Dendritic cell treated with granulocyte-macrophage colony-stimulating factor and Interleukin-4, amounts not matched to agents 40 ng/mL and 50 ng/mL, for 4 days (primary cell): ENCODE measurements around the gene FADS1.

Experiments used
- H3K27ac Mint-ChIP-seq: one replicate; pipeline ENCODE4 v1.8.0; 2022; ENCODE audit warnings: mild to moderate bottlenecking, mixed read lengths
- H3K27me3 Mint-ChIP-seq: one replicate; pipeline ENCODE4 v1.8.0; 2022; ENCODE audit warnings: mild to moderate bottlenecking, mixed read lengths
- H3K36me3 Mint-ChIP-seq: one replicate; pipeline ENCODE4 v1.8.0; 2022; ENCODE audit warnings: low read depth, mixed read lengths
- H3K4me1 Mint-ChIP-seq: one replicate; pipeline ENCODE4 v1.8.0; 2022; ENCODE audit warnings: low read depth, mixed read lengths
- H3K4me3 Mint-ChIP-seq: one replicate; pipeline ENCODE4 v1.8.0; 2022; ENCODE audit warnings: mild to moderate bottlenecking, moderate library complexity, mixed read lengths
- H3K9me3 Mint-ChIP-seq: one replicate; pipeline ENCODE4 v1.8.0; 2022; ENCODE audit warnings: mixed read lengths
- intact Hi-C: fragments of 100-400 bp; cut with micrococcal nuclease; formaldehyde crosslinking; loops from one replicate; pipeline ENCODE4 v1.15.0; 2022

Gene FADS1

GRCh38 chr11:61837411-61838005 is 20.7 kb upstream of the FADS1 start:
- Mint-ChIP-seq H3K4me3 (no peak overlapping the region), H3K9me3 (no peaks in the 10 kb centered on the region), H3K27me3 (no peaks in the 10 kb centered on the region), H3K4me1 (peaks cover 38% of the 10 kb centered on the region), H3K36me3 (peaks cover 87% of the 10 kb centered on the region), H3K27ac (peak overlapping the region; percentile 10)
- intact Hi-C loops, result no loop called here

DNA sequence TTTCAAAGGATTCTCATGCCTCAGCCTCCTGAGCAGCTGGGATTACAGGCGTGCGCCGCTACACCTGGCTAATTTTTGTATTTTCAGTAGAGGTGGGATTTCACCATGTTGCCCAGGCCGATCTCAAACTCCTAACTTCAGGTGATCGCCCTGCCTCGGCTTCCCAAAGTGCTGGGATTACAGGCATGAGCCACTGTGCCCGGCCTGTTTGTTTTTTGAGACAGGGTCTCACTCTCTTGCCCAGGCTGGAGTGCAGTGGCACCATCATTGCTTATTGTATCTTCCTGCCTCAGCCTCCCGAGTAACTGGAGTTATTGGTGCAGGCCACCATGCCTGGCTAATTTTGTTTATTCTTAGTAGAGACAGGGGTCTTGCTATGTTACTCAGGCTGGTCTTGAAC is 19.4 kb upstream of the FADS1 start:
- Mint-ChIP-seq H3K36me3 (peaks cover 87% of the 10 kb centered on the region), H3K27me3 (no peaks in the 10 kb centered on the region), H3K4me1 (peaks cover 51% of the 10 kb centered on the region), H3K4me3 (no peak overlapping the region), H3K9me3 (no peaks in the 10 kb centered on the region), H3K27ac (peak overlapping the region; percentile 94)
- intact Hi-C loops, result no loop called here

DNA sequence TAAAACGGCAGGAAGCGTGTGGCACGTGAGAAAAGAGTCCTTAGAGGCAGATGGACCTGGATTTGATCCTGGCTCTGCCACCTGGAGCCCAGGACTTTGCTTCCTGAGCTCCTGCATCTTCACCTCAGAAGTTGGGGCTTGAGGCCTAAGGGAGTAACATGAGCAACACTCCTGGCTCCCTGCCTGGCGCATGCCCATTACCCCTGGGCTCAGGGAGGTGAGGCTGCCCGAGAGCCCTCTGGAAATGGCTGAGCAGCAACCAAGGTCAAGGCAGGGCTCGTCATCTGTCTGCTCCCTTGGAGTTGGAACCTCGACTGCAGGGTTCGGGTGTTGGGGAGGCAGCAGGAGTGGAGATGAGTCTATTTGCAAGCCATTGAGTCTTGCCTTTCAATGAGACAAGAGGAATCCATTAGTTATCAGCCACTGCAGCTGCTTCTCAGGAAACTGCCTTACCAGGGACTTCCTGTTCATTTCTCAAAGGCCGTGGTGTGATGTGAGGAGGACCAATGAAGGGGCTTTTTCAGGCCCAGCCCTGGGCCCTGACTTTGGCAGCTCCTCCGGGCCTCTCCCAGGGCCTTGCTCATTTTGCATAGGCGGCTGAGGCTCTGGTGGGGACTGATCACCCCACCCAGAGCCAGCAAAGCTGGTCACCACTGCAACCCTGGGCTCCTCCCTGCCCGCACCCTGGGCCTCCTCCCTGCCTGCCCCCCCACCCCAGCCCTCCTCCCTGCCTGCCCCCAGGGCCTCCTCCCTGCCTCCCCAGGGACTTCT is 17.7 kb upstream of the FADS1 start:
- Mint-ChIP-seq H3K27ac (peak overlapping the region; percentile 94), H3K4me1 (peaks cover 66% of the 10 kb centered on the region), H3K9me3 (no peaks in the 10 kb centered on the region), H3K27me3 (no peaks in the 10 kb centered on the region), H3K4me3 (peak overlapping the region; percentile 67), H3K36me3 (peaks cover 83% of the 10 kb centered on the region)
- intact Hi-C loops, result loop anchor here (2.0 kb wide), 1 partner anchor 18 kb away; the partner anchor contains the start of gene FADS1

DNA sequence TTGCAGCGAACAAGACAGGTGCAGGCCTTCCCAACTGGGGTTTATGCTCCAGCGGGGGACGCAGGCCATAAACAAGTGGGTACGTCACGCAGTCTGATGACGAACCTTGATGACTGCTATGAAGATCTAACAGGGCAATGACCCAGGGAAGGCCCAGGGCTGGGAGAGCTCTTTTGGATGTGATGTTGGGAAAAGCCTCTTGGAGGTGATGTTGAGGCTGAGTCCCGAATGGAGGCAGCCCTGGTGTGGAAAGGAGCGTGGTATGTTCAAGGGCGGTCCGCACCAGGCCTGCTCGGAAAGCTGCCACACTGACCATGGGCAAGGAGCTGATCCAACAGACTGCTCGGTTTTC is 17.1 kb upstream of the FADS1 start:
- Mint-ChIP-seq H3K9me3 (no peaks in the 10 kb centered on the region), H3K27me3 (no peaks in the 10 kb centered on the region), H3K27ac (peak overlapping the region; percentile 94), H3K4me3 (peak overlapping the region; percentile 67), H3K36me3 (peaks cover 82% of the 10 kb centered on the region), H3K4me1 (peaks cover 70% of the 10 kb centered on the region)
- intact Hi-C loops, result loop anchor here (2.0 kb wide), 1 partner anchor 17 kb away; the partner anchor contains the start of gene FADS1

GRCh38 chr11:61833471-61833870 is 16.7 kb upstream of the FADS1 start:
- Mint-ChIP-seq H3K36me3 (peaks cover 82% of the 10 kb centered on the region), H3K27me3 (no peaks in the 10 kb centered on the region), H3K9me3 (no peaks in the 10 kb centered on the region), H3K4me3 (peak overlapping the region; percentile 67), H3K4me1 (peaks cover 70% of the 10 kb centered on the region), H3K27ac (peak overlapping the region; percentile 94)
- intact Hi-C loops, result no loop called here

DNA sequence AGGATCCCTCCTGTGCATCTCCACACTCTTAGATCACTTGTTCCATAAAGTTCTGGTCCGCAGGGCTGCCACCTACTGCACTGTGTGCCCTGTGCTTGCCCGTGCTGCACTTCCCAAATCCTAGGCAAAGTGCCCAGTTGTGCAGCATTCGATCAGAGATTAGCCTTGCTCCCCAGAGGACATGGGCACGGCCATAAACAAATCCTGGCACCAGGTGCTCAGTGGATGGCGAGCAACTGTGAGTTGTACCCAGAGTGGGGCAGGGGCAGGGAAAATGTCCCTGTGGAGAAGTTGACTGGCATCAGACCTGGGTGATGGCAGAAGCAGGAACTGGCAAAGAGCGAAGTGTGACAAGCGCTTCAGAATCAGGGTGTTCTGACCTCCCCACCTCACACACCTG is 16.0 kb upstream of the FADS1 start:
- peaks cover 70% of the 10 kb centered on the region for H3K4me1 Mint-ChIP-seq
- H3K9me3 Mint-ChIP-seq, result no peaks in the 10 kb centered on the region
- no peak overlapping the region for H3K4me3 Mint-ChIP-seq
- H3K27ac Mint-ChIP-seq, result peak overlapping the region; percentile 94
- no peaks in the 10 kb centered on the region for H3K27me3 Mint-ChIP-seq
- peaks cover 82% of the 10 kb centered on the region for H3K36me3 Mint-ChIP-seq
- intact Hi-C loops, result no loop called here

DNA sequence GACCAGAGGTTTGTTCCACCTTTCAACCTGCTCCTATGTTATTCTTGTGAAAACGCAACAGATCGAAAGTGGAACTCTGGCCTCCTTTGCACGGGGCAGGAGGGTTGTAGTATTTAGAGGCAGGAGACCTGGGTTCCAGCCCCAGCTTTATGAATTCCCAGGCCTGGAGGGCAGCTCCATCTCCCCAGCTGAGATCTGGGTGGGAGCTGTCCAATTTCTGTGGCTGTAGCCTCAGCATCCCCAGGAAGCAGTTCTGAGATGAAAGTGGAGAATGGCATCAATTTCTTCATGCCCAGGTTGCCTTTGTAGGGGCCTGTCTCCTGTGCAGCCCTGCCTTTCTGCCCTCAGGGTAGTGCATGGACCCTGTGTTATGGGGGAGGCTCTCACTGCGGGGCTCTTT is 15.4 kb upstream of the FADS1 start:
- Mint-ChIP-seq H3K36me3 (peaks cover 78% of the 10 kb centered on the region), H3K9me3 (no peaks in the 10 kb centered on the region), H3K27me3 (no peaks in the 10 kb centered on the region), H3K4me3 (no peak overlapping the region), H3K4me1 (peaks cover 71% of the 10 kb centered on the region), H3K27ac (peak overlapping the region; percentile 94)
- intact Hi-C loops, result no loop called here

DNA sequence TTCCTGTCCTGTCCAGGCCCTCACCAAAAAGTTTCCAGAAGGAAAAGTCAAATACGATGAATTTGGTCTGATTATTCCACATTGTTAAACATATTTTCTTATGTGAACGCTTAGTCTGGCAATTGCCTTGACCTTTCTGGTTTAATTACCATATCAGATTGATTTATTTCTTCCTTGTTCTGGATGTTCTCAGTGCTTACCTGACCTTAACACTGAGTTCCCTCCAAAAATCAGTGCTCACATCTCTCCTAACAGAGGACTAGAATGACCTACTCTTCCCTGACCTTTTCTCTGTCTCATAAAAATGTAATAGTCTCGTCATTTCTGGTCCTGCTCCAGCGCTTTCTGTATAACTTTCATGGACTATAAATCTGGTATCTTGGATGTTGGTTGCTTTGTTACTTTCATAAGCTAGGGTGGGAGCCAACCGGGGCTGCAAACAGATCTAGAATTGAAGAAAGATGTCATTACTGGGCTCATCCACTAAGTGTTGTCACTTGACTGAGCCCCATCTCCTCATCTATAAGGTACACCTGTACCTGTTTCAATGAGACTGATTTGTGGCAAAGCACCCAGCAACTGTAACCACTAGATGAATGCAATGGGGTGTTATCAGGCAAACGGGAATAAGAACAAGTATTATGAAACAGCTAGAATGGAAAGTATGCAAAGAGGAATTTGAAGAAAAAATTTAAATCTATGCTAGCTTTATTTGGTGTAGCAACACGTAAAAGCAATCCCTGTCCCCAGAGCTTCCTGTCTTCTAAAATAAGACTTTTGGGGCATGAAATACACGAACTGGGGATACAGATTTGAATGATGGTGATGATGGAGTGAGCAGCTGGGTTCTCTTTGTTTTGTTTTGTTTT is 13.7 kb upstream of the FADS1 start:
- intact Hi-C loops, result no loop called here
- peaks cover 68% of the 10 kb centered on the region for H3K36me3 Mint-ChIP-seq
- peak overlapping the region; percentile 20 for H3K27ac Mint-ChIP-seq
- H3K4me3 Mint-ChIP-seq, result peak overlapping the region; percentile 97
- H3K4me1 Mint-ChIP-seq, result peaks cover 78% of the 10 kb centered on the region
- no peaks in the 10 kb centered on the region for H3K9me3 Mint-ChIP-seq
- H3K27me3 Mint-ChIP-seq, result no peaks in the 10 kb centered on the region

DNA sequence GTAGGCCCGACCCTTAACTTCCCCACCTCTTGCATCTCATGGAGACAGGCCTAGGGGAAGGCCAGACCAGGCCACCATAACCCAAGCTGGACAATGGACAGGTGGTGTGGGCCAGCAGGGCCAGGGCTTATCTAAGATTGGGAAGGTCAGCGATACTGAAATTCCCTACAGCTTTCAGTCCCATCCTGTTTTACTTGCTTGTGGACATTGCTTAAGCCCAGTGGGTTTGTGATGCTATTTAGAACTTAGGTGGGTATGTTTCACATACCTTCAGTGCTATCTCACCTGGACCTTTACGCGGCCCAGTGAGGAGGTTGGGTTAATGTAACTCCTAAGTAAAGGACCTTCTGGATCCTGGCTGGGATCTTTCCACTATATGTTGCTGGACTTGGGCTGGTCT is 13.0 kb upstream of the FADS1 start:
- Mint-ChIP-seq H3K9me3 (no peaks in the 10 kb centered on the region), H3K27me3 (no peaks in the 10 kb centered on the region), H3K36me3 (peaks cover 66% of the 10 kb centered on the region), H3K4me3 (peak overlapping the region; percentile 97), H3K4me1 (peaks cover 73% of the 10 kb centered on the region), H3K27ac (peak overlapping the region; percentile 97)
- intact Hi-C loops, result no loop called here

DNA sequence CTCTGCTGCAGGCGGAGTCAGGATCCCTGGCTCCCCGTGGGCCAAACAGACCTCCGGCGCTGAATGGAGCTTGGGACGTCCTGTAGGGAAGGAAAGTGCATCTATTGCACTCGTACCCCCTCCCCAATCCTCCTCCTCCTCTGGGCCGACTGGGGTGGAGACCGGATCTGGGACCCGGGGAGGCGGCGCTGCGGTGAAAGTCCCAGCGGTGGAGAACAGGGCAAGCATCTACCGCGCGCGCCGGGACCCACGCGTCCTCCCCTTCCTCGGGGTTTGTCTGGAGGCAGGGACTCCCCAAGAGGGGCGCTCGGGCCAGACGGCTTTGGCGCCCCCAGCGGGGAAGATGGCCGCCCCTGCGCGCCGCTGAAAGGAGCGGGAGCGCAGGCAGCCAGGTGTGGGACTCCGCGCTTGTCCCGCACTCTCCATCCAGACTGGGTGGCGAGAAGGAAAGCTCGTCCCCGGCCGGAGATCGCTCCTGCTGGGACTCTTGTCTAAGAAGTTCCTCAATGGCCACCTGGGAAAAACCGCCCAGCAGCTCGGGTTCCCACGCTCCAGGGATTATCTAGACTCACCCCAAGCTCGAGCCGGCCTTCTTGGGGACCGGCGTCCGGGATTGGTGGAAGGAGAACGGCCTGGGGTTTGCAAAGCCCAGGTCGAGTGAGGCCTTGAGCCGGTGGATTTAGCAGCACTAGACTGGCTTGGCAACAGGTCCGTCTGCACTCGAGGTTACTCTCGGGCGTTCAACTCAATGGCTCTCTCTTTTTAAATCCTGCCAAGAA is 12.0 kb upstream of the FADS1 start:
- Mint-ChIP-seq H3K4me1 (peaks cover 68% of the 10 kb centered on the region), H3K27me3 (no peaks in the 10 kb centered on the region), H3K27ac (peak overlapping the region; percentile 97), H3K9me3 (no peaks in the 10 kb centered on the region), H3K4me3 (peak overlapping the region; percentile 97), H3K36me3 (peaks cover 62% of the 10 kb centered on the region)
- intact Hi-C loops, result loop anchor here (1.0 kb wide), 1 partner anchor 12 kb away; the partner anchor contains the start of gene FADS1

DNA sequence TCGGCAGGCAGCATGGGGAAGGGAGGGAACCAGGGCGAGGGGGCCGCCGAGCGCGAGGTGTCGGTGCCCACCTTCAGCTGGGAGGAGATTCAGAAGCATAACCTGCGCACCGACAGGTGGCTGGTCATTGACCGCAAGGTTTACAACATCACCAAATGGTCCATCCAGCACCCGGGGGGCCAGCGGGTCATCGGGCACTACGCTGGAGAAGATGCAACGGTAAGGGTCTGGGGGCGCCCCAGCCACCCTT is 11.5 kb upstream of the FADS1 start:
- Mint-ChIP-seq H3K27me3 (no peaks in the 10 kb centered on the region), H3K27ac (peak overlapping the region; percentile 97), H3K36me3 (peaks cover 57% of the 10 kb centered on the region), H3K4me3 (peak overlapping the region; percentile 97), H3K4me1 (peaks cover 63% of the 10 kb centered on the region), H3K9me3 (no peaks in the 10 kb centered on the region)
- intact Hi-C loops, result loop anchor here (1.0 kb wide), 1 partner anchor 11 kb away; the partner anchor contains the start of gene FADS1

- Mint-ChIP-seq H3K4me1 (peaks cover 58% of the 10 kb centered on the region), H3K27me3 (no peaks in the 10 kb centered on the region), H3K9me3 (no peaks in the 10 kb centered on the region), H3K36me3 (peaks cover 51% of the 10 kb centered on the region), H3K4me3 (peak within 1 kb of the TSS; percentile 97), H3K27ac (peak within 1 kb of the TSS; percentile 97)
- intact Hi-C loops, result loop anchor here (1.0 kb wide), 1 partner anchor 10 kb away; the partner anchor contains the start of gene FADS1
Observed at GRCh38 chr11:61827571-61828378, 11.0 kb upstream of the FADS1 start, which contains the start of gene FADS2. TSS of gene FADS2 (plus strand) at chr11:61828300. CDS start at chr11:61828391, 91 bp downstream.
